GM19238 (cell line): ENCODE measurements around the gene PFDN6.
A peak's percentile ranks its signal among the peaks of the same experiment; 100 is the strongest.

Experiments
- DNase-seq: peaks from one replicate; pipeline ENCODE4 v3.0.0; 2011; ENCODE audit warnings: low spot score; ENCODE audit not compliant: insufficient read length

PFDN6 gene

DNA sequence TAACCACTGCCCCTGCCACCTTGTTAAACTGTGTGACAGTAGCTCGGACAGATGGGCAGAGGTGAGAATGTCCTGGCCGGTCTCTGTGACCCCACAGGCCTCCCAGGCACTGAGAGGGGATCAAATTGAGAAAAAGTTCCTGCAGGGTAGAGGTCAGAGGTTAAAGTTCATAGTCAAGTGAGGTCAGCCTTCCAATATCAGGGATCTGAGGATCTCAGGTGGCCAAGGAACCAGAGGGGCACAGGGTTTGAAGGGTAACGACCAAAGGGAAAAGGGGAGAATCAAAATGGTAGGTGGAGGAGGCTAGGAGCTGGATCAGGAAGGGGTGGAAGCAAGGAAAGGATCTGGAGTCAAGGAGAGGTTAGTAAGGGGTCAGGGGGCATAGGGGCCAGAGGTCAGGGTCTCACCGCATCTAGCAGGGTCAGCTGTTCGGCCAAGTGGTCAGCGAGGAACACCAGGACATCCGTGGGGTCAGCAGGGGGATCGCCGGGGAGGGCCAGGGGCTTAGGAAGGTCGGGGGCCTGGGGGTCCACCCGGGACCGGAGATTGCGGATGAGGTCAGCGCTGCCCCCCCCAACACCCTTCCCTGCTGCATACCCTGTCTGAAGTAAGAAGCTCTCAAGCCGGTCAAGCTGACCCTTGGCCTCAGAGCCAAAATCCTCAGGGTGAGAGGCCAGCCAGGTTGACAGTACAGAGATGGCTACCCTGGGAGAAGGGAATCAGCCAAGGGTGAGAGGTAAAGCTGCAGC, 6.4 kb downstream of the PFDN6 start:
- DNase-seq: no peak

DNA sequence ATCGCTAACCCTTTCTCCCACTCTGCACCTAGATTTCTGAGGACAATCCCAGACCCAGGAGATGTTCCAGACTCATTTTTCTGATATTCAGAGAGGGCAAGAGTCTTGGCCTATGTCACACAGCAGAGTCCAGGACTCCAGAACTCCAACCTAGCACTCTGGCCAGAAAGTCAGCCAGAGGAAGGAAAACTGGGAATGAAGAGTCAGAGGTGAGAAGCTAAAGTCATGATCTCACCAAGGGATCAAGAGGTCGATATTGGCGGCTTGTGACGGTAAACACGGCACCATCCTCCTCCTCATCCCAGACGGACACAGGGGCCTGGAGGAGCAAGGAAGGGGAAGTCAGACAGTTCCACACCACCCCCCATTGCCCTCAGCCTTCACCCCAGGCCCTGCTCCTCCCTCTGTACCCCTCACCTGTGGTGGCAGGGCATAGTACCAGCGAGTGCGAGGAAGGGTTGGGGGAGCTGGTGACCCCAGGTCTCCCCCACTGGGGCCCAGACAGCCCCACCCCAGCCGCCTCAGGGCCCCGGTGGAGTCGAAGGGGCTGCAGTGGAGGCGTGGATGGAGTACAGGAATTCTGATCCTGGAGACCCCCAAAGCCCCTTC, 7.5 kb downstream of the PFDN6 start:
- DNase-seq: no peak

DNA sequence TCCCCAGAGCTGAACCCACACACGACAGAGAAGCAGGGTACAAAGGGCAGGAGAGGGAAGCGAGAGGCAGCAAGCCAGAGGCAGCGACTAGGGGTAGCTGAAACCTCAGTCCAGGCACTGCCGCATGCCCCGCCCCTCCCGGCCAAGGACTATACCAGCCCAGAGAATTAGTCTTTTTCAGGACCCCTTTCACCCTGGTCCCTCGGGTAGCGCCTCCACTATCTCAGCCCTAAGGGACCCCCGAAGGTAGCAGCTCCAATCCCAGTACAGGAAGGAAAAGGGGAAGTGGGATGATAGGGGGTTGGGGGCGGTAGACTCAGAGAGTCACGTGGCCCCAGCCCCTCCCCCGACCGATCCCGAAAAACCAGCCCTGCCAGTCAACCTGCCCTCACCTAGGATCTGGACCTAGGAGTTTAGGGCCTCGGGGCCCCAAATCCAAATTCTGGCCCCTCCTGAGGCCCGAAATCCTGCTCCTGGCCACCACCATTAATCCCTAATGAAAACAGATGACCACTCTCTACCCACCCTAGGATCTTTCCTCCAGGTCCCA, 8.1 kb downstream of the PFDN6 start:
- DNase-seq: no peak

DNA sequence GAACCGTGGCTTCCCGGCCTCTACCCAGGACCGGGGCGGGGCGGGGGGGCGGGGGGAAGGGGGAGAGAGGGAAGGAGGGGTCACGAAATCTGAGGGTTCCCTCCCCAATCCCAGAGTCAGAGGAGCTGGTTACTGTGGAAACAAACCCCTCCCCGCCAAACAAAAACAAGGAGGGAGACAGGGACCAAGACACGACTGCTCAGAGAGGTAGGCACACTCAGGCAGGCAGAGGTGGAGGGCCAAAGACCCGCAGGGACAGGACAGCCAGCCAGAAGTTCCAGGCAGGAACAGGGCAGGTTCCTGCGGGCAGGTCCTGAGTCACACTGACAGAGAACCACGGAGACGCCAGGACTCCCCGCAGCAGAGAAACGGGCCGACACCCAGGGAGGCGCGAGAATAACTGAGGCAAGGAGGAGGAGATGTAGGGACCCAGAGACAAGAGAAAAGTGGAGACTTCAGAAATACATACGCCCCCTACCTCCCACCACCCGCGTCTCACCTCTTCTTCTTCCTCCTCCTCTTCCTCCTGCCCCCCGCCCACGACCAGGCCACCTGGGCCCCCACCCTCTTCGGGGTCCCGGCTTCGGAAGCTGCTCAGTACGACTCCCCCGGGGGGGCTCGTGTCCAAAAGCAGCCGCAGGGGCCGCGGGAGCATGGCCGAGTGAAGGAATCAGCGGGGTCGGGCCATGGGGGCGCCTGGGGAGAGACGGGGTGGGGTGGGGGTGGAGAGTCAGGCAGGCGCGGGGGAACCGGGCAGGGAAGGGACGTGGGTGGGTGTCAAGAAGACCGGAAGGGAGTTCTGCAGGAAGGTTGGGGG, 8.8 kb downstream of the PFDN6 start:
- DNase-seq: peak; percentile 62

DNA sequence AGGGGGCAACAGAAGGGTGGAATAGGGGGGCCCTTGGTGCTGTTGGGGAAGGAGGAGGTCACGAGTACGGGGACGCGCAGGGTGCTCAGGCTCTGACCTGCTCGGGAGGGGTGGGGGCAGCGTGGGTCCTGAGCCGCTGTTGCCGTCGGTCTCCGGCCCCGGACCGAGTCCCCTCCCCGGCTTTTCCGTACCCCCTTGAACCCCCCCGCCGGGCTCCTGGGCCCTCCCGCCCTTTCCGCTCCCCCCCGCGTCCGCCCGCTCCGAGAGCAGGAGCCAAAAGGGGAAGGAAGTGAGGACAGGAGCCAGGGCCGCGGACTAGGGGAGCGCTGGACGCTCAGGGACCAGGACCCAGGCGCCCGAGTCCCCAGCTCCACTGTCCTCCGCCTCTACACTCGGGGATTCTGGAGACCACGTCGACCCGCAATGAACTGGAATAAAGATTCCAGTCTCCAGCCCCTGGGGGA, 9.4 kb downstream of the PFDN6 start, which contains the start of gene RGL2:
Gene RGL2 (minus strand): TSS at position 170 of the 464 bp plus-strand sequence. CDS start 332 bp downstream, outside the sequence.
- no peak for DNase-seq

DNA sequence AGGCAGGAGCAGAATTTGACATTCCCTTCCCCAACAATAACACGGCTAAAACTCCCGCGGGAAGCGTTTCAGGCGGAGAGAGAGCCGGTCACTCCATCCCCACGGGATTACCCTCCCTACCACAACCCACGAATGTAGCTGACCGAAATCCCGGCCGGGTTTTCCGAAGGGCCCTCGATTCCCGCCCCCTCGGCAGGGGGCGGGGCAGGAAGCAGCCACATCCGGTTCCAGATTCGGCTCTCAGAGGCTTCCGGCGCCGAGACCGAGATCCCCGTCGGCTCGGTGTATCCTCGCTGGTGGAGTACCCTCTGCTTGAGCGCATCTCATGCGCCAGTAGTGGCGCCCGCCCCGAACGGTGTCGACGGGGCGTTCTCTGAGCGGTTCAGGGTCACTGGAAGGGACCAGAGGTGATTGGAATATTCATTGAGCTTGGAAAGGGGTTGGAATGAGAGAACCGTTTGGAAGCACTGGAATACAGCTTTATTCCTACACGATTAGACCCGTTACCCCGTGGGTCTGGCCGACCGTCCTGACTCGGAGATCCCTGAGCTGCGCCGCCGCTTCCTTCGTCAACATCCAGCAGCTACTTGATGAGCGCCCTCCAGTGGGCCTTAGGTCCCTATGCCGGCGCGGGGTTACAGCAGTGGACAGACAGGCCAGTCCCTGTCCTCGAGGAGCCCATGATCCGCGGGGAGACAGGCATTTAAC, 10.0 kb downstream of the PFDN6 start:
- DNase-seq: peak; percentile 88

DNA sequence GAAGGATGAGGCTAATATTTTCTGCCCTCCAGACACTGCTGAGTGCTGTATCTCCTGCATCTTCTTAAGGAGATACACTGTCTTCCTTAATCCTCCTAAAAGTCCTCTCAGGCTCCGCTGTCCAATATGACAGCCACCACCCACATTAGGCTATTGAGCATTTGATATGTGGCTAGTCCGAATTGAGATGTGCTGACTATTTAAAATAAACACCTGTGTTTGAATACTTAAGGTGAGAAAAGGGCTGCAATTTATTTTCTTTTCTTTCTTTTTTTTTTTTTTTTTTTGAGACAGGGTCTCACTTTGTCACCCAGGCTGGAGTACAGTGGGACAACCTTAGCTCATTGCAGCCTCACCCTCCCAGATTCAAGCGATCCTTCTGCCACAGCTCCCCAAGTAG, 12.5 kb downstream of the PFDN6 start:
- DNase-seq: no peak

DNA sequence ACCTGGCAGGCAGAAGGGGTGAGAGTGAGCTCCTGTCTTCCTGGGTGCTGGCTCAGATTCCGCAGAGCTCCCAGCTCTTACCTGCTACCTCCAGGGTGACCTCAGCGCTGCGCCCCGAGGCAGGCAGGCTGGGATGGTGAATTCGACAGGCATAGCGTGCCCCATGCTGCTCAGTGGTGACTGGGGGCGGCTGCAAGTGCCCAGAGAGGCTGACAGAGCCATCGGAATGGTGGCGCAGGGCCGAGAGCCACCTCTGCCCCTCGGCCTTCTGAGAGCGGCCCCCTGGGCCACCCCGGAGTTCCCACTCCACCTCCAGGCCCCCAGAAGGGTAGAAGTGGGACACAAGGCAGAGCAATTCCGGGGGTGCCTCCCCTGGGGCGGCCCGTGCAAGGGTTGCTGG, 14.8 kb downstream of the PFDN6 start:
- no peak for DNase-seq

DNA sequence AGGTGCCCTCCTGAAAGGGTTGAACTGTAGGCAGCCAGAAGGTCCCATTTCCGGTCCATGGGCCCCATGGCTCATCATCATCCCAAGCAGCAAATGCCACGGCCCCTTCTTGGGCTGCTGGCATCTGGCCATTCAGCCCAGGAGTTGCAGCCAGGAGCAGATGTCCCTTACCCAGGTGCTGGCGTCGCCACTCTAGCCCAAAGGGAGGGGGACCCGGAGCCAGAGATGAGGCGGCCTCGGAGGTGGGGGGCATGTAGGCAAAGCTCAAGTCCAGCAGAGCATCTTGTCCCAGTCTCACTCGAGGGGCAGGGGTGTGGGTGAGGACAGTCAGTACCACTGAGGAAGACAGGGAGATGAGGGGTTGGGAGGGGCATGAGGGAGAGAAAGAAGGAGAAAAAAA, 15.7 kb downstream of the PFDN6 start:
- no peak for DNase-seq

DNA sequence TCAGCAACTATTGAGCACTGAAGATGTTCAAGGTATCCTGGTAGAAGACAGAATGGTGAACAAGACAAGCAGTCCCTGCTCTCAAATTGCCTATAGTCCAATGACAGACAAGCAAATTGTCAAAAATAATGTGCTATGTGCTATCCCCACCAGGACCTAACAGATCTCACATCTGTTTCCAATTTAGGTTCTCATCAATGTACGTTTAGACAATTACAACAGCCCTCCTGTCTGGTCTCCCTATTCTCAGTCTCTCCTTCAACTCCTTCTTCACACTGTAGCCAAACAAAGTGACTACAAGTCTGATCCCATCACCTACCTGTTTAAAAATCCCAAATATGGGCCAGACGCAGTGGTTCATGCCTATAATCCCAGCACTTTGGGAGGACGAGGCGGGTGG, 17.0 kb downstream of the PFDN6 start:
- DNase-seq: no peak

DNA sequence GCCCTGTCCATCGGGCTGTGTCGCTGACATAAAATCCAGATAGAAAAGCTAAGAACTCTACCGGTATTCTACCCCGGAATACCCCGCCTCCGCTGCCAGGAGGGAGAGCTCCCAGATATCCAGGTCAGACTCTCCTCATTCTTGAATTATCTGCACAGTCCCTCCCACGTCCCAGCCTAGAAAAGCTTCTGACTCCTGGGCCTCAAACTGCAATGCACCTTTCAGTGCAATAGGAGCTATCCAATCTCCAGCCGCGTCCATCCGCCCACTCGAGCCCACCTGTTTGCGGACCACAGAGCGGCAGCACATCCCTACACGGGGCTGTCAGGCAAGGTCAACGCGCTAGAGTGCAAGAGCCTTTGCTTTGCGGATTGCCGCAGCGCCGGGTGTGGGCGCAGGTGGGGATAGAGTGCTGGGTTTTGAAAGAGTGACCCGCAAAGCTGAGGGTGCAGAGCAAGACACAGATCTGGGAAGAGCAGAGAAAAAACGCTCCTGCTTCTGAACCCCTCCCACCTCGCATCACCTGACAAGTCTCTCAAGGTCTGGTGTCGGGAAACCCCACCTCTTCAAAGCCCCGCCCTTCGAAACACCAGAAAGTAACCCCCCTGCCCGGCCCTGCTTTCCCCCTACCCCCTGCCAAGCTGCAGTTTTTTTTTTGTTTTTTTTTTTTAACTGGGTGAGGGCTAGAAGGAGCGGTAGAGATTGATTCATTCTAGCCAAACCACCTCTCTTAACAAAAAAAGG, 23.1 kb downstream of the PFDN6 start:
- DNase-seq: peak; percentile 83

DNA sequence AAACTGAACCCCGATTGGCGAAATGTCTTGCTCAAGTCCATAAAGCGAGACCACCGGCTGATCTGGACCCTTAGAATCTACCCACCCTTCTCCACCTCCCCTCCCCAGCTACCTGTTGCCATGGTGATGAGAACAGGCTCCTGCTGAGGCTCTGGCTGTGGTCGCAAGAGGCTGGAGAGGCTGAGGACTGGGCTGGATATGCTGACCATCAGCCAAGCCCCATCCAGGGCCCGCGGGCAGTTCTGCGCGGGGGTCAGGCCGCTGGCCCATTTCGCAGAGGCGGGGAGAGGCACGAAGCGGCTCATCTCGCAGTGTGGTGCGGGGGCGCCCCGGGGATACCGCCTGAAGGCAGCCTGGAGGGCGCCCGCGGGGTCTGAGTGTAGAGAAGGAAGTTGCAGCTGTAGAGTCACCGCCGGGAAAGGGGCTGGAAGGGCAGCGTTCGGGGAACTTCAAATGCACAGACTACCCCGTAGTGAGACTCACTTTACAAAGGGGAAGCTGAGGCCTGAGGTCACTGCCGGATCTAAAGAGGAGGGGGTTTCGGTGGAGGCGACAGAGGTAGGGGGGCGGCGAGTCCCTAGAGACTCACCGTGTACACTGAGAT, 23.8 kb downstream of the PFDN6 start:
- no peak for DNase-seq

DNA sequence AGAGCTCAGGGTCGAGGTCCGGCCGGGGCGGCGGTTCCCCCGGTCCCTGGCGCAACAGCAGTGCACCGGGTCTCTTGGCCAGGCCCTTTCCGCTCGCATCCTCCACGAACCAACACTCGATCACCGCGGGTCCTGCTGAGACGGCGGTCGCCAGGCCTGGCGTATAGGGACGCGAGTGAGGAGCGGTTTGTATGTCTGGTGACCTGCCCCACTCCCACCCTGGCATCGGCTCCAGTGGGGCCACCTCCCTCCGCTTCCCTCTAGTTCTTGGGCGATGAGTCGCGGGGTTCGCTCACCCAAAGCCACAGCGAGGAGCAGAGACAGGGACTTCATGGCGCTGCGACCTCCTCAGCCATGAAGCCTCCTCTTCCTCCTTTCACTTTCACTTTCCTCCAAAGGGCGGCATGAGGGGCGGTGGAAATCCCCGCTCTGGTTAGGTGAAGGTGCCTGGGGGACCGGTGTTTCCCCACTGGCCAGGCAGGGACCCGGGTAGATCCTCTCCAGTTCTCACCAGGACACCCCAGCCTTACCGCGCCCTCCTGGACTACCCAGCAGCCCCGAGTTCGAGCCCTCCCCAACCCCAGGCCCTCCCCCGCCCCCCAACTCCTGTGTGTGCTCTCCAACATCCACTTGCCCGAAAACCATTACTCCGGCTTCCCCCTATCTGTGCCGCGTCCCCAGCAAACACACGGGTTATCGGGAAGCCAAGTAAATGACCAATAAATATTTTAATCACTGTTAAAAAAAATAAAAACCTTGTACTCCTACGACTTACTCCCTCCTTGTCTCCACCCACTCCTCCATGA, 24.5 kb downstream of the PFDN6 start, which contains the start of gene TAPBP:
Gene TAPBP (minus strand): TSS at position 370 of the 806 bp plus-strand sequence. CDS start 37 bp downstream, at position 333.
- peak; percentile 78 for DNase-seq

DNA sequence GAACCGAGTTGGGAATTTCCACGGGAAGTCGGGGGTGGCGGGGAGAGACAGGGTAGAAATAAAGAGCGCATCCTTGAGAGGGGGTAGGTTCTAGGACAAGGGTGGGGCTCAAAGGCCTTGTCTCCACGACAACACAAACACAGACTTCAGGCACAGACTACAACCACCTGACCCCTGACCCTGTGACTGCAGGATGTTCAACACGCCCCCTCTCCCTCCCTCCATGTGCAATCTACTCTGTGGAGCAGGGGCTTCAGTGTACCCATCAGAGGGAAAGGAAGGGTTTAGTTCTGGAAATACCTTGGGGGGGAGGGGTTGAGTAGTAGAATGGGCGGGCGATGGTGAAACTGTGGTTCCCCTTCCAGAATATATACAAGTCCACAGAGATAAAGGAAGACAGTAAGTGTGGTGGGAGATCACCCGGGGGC, 25.1 kb downstream of the PFDN6 start:
- DNase-seq: peak; percentile 22

DNA sequence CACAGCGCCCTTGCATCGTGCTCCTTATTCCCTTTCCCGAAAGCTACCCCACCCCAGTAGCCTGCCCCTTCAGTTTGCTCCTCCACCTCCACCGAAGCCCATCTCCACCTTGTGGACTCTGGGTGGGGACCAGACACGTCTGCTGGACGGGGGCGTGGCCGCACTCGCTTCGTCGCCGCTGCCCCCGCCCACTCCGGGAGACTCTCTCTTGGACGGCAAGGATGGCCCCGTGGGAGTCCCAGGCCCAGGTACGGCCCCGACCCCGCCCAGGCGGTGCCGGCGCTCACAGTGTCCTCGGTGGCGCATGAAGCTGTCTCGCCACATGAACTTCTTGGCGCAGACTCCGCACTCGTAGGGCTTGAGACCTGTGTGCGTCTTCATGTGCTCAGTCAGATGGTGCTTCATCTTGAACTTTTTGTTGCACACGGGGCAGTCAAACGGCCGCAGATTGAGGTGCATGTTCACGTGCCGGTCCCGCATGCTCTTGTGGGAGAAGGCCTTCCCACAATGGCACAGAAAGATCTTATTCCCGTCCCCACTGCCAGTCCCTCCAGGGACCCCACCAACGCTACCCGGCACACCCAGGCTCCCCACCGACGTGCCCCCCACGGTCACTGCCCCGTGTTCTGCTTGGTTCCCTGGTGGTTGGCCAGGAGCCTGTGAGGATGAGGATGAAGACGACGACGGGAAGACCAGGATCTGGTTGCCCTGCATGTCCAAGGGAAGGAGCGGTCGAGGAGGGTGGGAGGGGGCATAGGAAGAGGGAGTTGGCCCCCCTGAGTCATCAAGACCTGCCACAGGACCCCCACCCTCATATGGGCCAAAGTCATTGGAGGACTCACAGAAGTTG, 25.8 kb downstream of the PFDN6 start:
- no peak for DNase-seq

DNA sequence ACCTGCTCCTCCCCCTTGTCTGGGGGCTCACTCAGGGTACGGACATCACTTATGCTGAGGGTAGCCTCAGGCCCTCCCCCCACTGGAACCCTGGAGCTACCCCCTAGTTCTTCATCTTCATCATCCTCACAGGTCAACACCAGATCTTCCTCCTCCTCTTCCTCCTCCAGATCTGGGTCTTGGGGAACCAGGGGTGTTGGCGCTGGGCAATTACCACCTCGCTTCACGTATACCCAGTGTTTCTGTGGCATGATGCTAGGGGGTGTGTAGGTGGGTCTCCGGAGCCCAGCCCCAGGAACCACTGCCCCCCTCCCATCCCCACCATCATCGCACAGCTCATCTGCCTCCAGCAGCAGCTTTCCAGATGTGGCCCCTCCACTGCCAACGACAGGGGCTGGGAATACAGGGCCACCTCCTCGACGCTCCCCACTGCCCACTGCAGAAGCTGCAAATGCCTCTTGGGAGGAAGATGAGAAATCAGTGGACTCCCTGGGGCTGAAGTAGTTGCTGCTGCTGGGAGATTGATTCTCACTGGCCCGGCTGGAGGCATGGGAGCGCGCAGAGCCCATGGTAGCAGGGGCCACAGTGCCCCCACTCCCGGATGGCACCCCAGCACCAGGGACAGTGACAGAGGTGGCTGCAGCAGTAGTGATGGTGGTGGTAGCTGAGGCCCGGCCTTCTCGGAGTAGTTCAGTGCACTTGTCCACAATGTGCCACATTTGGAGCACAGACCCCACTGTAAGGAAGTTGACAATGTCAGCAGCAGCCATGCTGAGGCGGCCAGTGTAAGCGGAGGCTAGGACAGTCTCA, 26.6 kb downstream of the PFDN6 start:
- no peak for DNase-seq
